ENCODE measurements around the gene CLRN3. TPM values are rescaled to one million over a fixed set of nuclear protein-coding genes. Genes with fewer than 3 reads are reported as not detected.

The CLRN3 gene
- total and polyA plus RNA-seq, 2 donors (not counting 1 experiment from before 2014, with no cell fraction given), result not detected

DNA sequence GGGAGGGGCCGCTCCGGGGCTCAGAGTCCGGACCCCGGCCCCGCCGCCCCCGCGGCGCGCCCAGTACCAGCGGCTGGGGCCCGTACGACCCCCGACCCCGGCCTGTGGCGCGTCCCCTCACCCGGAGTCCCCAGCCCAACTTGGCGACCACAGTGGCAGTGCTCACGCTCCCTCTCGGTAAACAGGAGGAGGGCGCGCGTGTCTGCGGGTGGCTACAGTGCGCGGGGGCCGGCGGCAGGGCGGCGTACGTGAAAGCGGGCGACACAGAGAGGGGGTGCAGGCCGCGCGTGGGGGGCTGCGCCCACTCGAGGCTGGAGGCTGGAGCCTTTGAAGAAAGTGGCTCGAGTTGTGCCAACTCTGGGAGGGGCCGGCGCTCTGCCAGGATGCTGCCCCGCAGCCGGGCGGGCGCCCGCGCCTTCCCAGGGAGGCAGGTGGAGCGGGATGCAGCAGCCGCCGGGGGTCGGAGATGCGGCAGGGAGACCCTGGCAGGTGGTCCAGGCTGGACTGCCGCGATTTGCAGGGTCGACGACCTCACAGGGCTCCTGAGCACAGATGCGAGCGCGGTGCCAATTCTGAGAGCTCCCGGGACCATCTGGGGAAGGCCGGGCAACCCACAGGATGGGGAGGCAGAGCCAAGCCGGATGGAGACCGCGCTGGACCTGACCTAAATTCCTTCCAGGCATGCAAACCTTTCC, 14.8 kb upstream of the CLRN3 start:
- H3K27me3 ChIP-seq (replicated peaks in 1 of 4; ENCODE audit: control extremely low read depth in 1 of 4, control insufficient read depth in 3 of 4, insufficient read depth in 4 of 4, low read length in 3 of 4), result peaks cover 0 to 30% (median 12%) of the 10 kb centered on the region in 4 experiments
- Mint-ChIP-seq H3K9me3 (ENCODE audit: insufficient read depth) (no peaks in the 10 kb centered on the region), H3K27ac (no peak overlapping the region), H3K27me3 (peaks cover 57% of the 10 kb centered on the region), H3K4me1 (no peaks in the 10 kb centered on the region), H3K4me3 (peak overlapping the region; percentile 38)
- peak overlapping the region in 3 of 5 experiments; percentile 42 to 62 (median 49) for H3K4me3 ChIP-seq (ENCODE audit: control extremely low read depth in 1 of 5, extremely low read depth in 1 of 5, insufficient read depth in 1 of 5, low read depth in 2 of 5, low read length in 4 of 5)
- ATAC-seq (ENCODE audit: low read depth) (peak; percentile 16), DNase-seq (peak; percentile 44)
- no peaks in the 10 kb centered on the region for H3K36me3 ChIP-seq (replicated peaks in 1 of 2; ENCODE audit: control extremely low read depth in 1 of 2, control insufficient read depth in 1 of 2, extremely low read depth in 1 of 2, insufficient read depth in 2 of 2, low read length in 1 of 2)
- POLR2A ChIA-PET, result no interaction called here
- H3K4me2 ChIP-seq (replicated peaks; ENCODE audit: low read depth, low read length, poor library complexity, severe bottlenecking), result peak overlapping the region; percentile 97
- peaks cover 0 to 1% (median 0%) of the 10 kb centered on the region in 3 donors for H3K9me3 ChIP-seq (ENCODE audit: control extremely low read depth in 1 of 3, control insufficient read depth in 2 of 3, insufficient read depth in 1 of 3, low read length in 2 of 3)
- H3K79me2 ChIP-seq (ENCODE audit: control insufficient read depth, insufficient read depth, low read length), result no peaks in the 10 kb centered on the region
- intact Hi-C loops (cut with micrococcal nuclease), result loop anchor here (2.0 kb wide), 1 partner anchor 239 kb away; no protein-coding TSS in a partner anchor
- H2AFZ ChIP-seq (ENCODE audit: insufficient read depth, low read depth, low read length, poor library complexity, severe bottlenecking), result peak overlapping the region; percentile 77
- 4% methylated on average over 61 of the region's 65 CpGs for WGBS (ENCODE audit: insufficient coverage)
- no peaks in the 10 kb centered on the region for H4K20me1 ChIP-seq (ENCODE audit: control insufficient read depth, insufficient read depth, low read length, poor library complexity, severe bottlenecking)
- H3K9ac ChIP-seq (ENCODE audit: low read length), result peak overlapping the region; percentile 57
- no peak overlapping the region for H3K27ac ChIP-seq (ENCODE audit: low read length in 2 of 2)
- TF ChIP-seq, protein P1, sequence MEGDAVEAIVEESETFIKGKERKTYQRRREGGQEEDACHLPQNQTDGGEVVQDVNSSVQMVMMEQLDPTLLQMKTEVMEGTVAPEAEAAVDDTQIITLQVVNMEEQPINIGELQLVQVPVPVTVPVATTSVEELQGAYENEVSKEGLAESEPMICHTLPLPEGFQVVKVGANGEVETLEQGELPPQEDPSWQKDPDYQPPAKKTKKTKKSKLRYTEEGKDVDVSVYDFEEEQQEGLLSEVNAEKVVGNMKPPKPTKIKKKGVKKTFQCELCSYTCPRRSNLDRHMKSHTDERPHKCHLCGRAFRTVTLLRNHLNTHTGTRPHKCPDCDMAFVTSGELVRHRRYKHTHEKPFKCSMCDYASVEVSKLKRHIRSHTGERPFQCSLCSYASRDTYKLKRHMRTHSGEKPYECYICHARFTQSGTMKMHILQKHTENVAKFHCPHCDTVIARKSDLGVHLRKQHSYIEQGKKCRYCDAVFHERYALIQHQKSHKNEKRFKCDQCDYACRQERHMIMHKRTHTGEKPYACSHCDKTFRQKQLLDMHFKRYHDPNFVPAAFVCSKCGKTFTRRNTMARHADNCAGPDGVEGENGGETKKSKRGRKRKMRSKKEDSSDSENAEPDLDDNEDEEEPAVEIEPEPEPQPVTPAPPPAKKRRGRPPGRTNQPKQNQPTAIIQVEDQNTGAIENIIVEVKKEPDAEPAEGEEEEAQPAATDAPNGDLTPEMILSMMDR (IDR thresholded peaks at IDR 0.05), result no peak
- TF ChIP-seq EZH2 (IDR thresholded peaks at IDR 0.05; ENCODE audit: borderline replicate concordance, insufficient read depth, low read depth, low read length, poor library complexity, severe bottlenecking), result no peak
- peaks cover 8 to 9% of the 10 kb centered on the region in 2 donors for H3K4me1 ChIP-seq (ENCODE audit: control insufficient read depth in 2 of 2, insufficient read depth in 2 of 2, low read length in 2 of 2)
- CTCF ChIA-PET, result interaction anchor here (0.7 to 4.9 kb wide), 12 partner anchors 54 to 243 kb away, joined by 3 to 56 read pairs (median 4); no protein-coding TSS in a partner anchor

All from B cell (primary cell).